Osteoblast (primary cell): ENCODE measurements around the gene BANP. TPM values are rescaled to one million over a fixed set of nuclear protein-coding genes. Genes with fewer than 3 reads are reported as not detected.
"Not testable (repeated sequence)": the region's sequence is repeated elsewhere in the genome, so short reads cannot be mapped to it uniquely, and the experiment has no call there.

Source experiments
- DNase-seq: peaks from one replicate; pipeline ENCODE4 v3.0.0; 2011; ENCODE audit warnings: low spot score, mixed read lengths; ENCODE audit not compliant: insufficient read length; ENCODE audit errors: missing footprints
- H2AFZ ChIP-seq: 2 replicates; pipeline ENCODE4 v1.6.0; 2011; ENCODE audit warnings: mild to moderate bottlenecking, low read length
- H3K27ac ChIP-seq: 2 replicates; pipeline ENCODE4 v1.5.1; 2011; ENCODE audit warnings: mild to moderate bottlenecking, low read depth, low read length, moderate library complexity
- H3K27me3 ChIP-seq: 2 replicates; pipeline ENCODE4 v1.6.0; 2012; ENCODE audit warnings: mild to moderate bottlenecking, control low read depth, inconsistent platforms, low read length, moderate library complexity; ENCODE audit not compliant: insufficient read depth
- H3K36me3 ChIP-seq: 2 replicates; pipeline ENCODE4 v1.5.1; 2011; ENCODE audit warnings: mild to moderate bottlenecking, low read length, control low read depth, moderate library complexity; ENCODE audit not compliant: insufficient read depth
- H3K4me1 ChIP-seq: 2 replicates; pipeline ENCODE4 v1.5.1; 2011; ENCODE audit warnings: mild to moderate bottlenecking, low read length, control low read depth, moderate library complexity; ENCODE audit not compliant: insufficient read depth
- H3K4me2 ChIP-seq: 2 replicates; pipeline ENCODE4 v1.6.0; 2011; ENCODE audit warnings: mild to moderate bottlenecking, low read length; ENCODE audit not compliant: insufficient read depth
- H3K4me3 ChIP-seq: fragments of 200-600 bp; sonication (generic); 3 replicates; pipeline ENCODE4 v1.5.1; 2012; ENCODE audit warnings: mild to moderate bottlenecking, low read length, inconsistent platforms; ENCODE audit not compliant: insufficient read depth
- H3K79me2 ChIP-seq: 2 replicates; pipeline ENCODE4 v1.6.0; 2012; ENCODE audit warnings: mild to moderate bottlenecking, low read length, control low read depth, inconsistent platforms; ENCODE audit not compliant: insufficient read depth
- H3K9me3 ChIP-seq: 2 replicates; pipeline ENCODE4 v1.5.1; 2011; ENCODE audit warnings: low read depth, low read length, control low read depth
- H4K20me1 ChIP-seq: 2 replicates; pipeline ENCODE4 v1.6.0; 2012; ENCODE audit warnings: mild to moderate bottlenecking, low read length, control low read depth; ENCODE audit not compliant: insufficient read depth
- total RNA-seq: library from RNA; depleted of rRNA; stranded (reverse); fragments of >200 nt; gene quantifications from 2 replicates; pipeline ENCODE4 v1.2.3, GENCODE V29; 2012
- TF ChIP-seq, protein P1 (sequence below): IDR thresholded peaks from 2 replicates; pipeline ENCODE4 v1.5.1; 2011; ENCODE audit warnings: mild to moderate bottlenecking, low read depth, low read length, moderate library complexity; ENCODE audit errors: extremely low read depth

The BANP gene
- total RNA-seq, 1 donor: 23.5 TPM

DNA sequence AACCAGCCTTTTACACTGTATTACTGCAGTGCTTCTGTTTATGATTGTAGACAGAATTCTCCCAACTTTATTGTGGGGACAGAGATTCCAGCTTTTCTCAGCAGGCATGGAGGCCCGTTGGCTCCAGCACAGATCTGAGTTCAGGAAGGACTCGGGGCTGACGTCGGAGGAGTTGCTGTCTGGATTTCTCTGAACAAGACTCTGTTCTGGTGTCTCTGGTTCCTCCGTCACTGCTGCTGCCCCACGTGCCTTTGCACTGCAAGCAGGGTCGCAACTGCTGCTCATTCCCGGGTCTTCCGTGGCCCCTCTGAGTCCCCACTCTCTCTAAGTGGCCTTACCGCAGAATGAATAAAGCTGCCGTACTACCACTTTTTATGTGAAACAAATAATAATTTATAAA, 88.4 kb downstream of the BANP start:
- Histone ChIP-seq H3K27ac (no peak overlapping the region), H3K4me1 (no peaks in the 10 kb centered on the region), H4K20me1 (no peaks in the 10 kb centered on the region), H3K4me3 (no peak overlapping the region), H3K36me3 (peaks cover 5% of the 10 kb centered on the region), H3K9me3 (no peaks in the 10 kb centered on the region), H3K4me2 (no peak overlapping the region), H3K79me2 (no peaks in the 10 kb centered on the region), H2AFZ (no peak overlapping the region), H3K27me3 (no peaks in the 10 kb centered on the region)
- TF ChIP-seq, protein P1, sequence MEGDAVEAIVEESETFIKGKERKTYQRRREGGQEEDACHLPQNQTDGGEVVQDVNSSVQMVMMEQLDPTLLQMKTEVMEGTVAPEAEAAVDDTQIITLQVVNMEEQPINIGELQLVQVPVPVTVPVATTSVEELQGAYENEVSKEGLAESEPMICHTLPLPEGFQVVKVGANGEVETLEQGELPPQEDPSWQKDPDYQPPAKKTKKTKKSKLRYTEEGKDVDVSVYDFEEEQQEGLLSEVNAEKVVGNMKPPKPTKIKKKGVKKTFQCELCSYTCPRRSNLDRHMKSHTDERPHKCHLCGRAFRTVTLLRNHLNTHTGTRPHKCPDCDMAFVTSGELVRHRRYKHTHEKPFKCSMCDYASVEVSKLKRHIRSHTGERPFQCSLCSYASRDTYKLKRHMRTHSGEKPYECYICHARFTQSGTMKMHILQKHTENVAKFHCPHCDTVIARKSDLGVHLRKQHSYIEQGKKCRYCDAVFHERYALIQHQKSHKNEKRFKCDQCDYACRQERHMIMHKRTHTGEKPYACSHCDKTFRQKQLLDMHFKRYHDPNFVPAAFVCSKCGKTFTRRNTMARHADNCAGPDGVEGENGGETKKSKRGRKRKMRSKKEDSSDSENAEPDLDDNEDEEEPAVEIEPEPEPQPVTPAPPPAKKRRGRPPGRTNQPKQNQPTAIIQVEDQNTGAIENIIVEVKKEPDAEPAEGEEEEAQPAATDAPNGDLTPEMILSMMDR: no peak
- no peak for DNase-seq

DNA sequence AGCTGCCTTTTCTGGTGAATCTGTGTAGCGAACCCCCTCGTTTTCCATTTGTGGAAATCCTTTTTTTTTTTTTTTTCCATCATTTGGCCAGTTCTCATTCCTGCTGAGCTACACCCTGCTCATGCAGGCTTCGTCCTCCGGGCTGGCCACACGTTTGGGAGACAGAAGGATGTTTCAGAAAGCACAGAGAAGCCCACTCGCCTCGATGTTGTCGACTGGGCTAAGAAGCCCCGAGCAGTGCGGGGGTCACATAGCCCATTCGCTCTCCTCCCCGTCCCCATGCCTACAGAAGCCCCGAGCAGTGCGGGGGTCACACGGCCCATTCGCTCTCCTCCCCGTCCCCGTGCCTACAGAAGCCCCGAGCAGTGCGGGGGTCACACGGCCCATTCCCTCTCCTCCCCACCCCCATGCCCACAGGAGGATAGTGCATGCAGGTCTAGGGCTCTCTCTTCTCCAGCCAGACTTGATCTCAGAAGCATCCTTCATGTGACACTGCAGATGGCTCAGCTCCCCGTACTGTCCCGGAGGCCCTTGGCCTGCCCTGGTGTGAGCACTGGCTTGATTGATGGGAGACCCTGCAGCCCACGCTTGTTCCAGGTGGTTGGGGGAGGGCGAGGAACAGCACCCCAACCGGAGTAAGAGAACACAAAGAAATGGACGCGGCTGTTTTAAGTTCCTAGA, 89.1 kb downstream of the BANP start:
- H4K20me1 ChIP-seq, H3K36me3 ChIP-seq, H3K9me3 ChIP-seq, DNase-seq, H3K27me3 ChIP-seq, H2AFZ ChIP-seq, H3K4me2 ChIP-seq, H3K79me2 ChIP-seq, H3K4me1 ChIP-seq, H3K27ac ChIP-seq, H3K4me3 ChIP-seq: not testable (repeated sequence)

DNA sequence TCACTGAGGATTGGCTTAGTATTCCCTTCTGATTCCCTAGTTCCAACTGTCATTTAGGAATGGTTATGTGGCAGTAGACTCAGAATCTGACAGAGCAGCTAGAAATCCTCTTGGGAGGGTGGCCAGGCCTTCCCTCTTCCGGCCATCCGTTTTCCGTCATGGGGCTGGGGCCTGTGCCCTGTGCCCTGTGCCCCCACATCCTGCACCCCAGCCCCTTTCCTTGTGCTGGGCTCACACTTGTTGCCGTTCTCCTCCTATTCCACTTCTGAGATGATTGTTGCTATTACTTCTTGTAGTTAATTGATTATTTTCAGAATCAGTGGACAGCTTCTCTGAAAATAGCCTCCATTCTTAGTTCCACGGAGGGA, 89.6 kb downstream of the BANP start:
- H3K27me3 ChIP-seq, H3K9me3 ChIP-seq, DNase-seq, H2AFZ ChIP-seq, H3K4me1 ChIP-seq, H4K20me1 ChIP-seq, H3K79me2 ChIP-seq, H3K27ac ChIP-seq, H3K36me3 ChIP-seq, H3K4me2 ChIP-seq, H3K4me3 ChIP-seq: not testable (repeated sequence)

DNA sequence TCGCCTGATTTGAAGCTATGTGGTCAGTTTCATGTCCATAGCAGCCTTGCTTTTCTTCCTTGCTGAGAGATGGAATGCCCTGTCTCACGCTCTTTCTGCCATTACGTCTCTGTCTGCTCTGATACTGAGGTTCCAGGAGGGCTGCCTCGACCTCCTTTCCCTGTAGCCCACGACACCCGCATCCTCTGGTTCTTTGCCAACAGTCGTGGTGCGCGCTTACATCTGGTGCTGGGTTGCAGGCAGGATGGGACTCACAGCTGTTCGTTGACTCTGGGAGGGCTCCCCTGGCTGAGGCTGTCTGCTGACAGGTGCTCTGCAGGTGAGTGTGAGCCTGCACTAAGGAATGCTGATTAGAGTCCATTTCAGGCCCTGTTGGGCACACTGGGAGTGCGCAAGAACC, 90.3 kb downstream of the BANP start:
- H3K4me3 ChIP-seq, H4K20me1 ChIP-seq, H3K27me3 ChIP-seq, H3K36me3 ChIP-seq, H3K79me2 ChIP-seq, H3K4me2 ChIP-seq, H3K27ac ChIP-seq, H3K4me1 ChIP-seq, DNase-seq, H3K9me3 ChIP-seq, H2AFZ ChIP-seq: not testable (repeated sequence)

DNA sequence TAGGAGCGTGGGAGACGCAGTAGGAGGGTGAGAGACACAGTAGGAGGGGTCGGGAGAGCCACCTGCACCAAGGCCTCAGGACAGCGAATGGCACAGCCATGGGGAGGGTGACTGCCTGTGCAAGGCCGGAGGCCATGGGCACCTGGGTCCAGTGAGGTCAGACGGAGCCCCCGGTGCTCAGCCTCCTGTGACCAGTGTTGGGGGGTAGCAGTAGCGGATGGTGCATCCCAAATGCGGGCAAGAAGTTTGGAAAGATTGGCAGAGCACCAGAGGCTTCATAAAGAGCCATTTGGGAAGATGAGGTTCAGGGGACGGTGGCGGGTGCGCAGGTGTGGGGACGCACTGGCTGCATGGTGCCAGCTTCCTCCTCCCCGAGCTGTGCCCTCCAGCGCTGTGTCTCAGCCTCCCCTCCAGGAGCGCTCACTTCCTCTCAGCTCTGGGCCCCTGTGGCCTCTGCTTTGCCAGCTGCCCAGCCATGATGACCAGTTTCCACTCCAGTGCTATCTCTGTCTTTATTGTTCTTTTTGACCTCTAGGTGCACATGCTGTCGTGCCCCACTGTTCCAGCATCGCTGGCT, 90.8 kb downstream of the BANP start:
- H3K36me3 ChIP-seq, H3K9me3 ChIP-seq, H3K27ac ChIP-seq, H3K4me3 ChIP-seq, H4K20me1 ChIP-seq, H3K79me2 ChIP-seq, H3K4me1 ChIP-seq, H3K4me2 ChIP-seq, DNase-seq, H3K27me3 ChIP-seq, H2AFZ ChIP-seq: not testable (repeated sequence)

DNA sequence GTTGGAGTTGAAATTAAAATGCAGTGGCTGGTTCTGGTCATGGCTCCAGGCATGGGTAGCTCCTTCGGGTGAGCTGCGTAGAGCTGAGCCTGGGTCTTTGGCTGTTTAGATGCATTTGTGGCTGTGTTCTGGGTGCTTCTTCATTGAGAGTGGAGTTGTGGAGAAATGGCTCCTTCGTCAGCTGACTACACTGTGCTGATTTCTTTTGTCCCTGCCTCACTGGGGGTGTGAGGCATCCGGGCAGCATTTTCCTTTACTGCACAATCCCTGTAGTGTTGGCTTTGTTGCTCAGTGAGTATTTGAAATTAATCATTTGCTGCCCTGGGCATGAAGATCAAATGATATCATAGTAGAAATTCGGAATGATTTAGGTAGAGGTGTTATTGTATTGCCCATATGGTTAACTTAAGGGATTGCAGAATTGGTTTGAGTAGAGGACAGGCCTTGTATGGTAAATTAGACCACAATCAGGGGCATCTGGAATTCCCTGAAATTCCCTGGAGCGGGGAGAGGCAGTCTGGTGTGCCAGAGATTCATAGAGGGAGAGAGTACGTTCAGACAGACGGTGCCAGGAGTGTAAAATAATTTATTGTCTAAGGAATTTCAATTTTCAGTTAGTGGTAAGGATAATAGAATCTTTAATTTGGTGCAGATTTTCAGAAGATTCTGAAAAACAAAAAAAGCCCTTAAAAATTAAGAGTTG, 92.1 kb downstream of the BANP start:
- not testable (repeated sequence) for H3K4me1 ChIP-seq, H3K4me3 ChIP-seq, DNase-seq, H4K20me1 ChIP-seq, H3K36me3 ChIP-seq, H3K27me3 ChIP-seq, H2AFZ ChIP-seq, H3K27ac ChIP-seq, H3K9me3 ChIP-seq, H3K4me2 ChIP-seq, H3K79me2 ChIP-seq

DNA sequence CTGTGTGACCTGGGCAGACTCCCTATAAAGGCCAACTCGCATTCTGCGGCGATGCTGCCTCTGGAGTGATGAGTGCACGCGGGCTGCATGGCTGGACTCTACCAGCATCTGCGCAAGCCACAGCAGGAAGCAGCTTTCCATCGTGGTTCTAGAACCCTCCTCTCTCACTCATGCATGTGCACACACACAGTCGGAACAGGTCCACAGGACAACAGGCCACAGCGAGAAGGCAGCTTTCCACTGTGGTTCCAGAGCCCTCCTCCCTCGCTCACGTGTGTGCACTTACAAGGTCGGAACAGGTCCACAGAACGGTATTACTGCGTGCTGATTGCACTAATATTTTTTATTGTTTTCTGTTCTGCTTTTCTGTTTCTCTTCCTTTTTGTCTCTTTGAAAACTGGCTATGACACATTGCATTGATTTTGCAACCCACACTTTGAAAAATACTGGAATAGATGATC, 92.9 kb downstream of the BANP start:
- not testable (repeated sequence) for H3K79me2 ChIP-seq, H3K4me3 ChIP-seq, H4K20me1 ChIP-seq, H3K4me2 ChIP-seq, H3K4me1 ChIP-seq, H2AFZ ChIP-seq, H3K27me3 ChIP-seq, H3K9me3 ChIP-seq, DNase-seq, H3K27ac ChIP-seq, H3K36me3 ChIP-seq

DNA sequence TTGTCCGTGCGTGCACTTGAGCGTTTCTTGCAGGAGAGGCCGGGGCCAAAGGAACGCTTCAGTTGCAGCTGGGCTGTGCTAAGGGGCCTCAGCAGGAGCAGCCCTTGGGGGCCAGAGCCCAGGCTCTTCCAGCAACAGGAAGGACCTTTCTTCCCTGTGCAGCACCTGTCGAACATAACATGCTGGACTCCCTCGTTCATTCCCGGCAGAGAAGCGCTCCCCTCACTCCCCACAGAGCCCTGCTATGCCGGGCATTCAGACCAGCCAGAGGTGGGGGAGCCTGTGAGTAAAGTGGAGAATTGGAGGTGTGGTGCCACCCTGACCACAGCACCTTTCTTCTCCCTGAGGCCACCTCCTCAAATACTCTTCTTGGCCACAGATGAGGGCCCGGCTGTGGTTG, 94.1 kb downstream of the BANP start:
- H3K4me2 ChIP-seq: not testable (repeated sequence)

More for the DNA sequence above, 94.1 kb downstream of the BANP start:
- H3K79me2 ChIP-seq, H4K20me1 ChIP-seq, H3K27ac ChIP-seq, H3K36me3 ChIP-seq, H3K4me1 ChIP-seq, H3K27me3 ChIP-seq, H3K9me3 ChIP-seq, H3K4me3 ChIP-seq, DNase-seq, H2AFZ ChIP-seq: not testable (repeated sequence)
